GM12865 (cell line): ENCODE data around the gene RAP2A.

Experiments
- DNase-seq: peaks from one replicate; pipeline ENCODE4 v3.0.0; 2010; ENCODE audit warnings: low read depth
- H3K4me3 ChIP-seq: 2 replicates; pipeline ENCODE4 v1.5.1; 2011; ENCODE audit warnings: mild to moderate bottlenecking, low read depth, low read length, control low read depth
- CTCF ChIP-seq: IDR thresholded peaks from 2 replicates; pipeline ENCODE4 v1.5.1; 2011; ENCODE audit warnings: low read length, control low read depth, low read depth, inconsistent platforms; ENCODE audit not compliant: insufficient read depth; ENCODE audit errors: missing control alignments

Gene RAP2A

GRCh38 chr13:97446448-97446847 is 12.5 kb downstream of the RAP2A start:
- TF ChIP-seq CTCF: no peak
- H3K4me3 ChIP-seq: no peak overlapping the region
- no peak for DNase-seq

GRCh38 chr13:97448503-97449251 is 14.7 kb downstream of the RAP2A start:
- no peak for TF ChIP-seq CTCF

GRCh38 chr13:97454699-97455098 is 20.7 kb downstream of the RAP2A start:
- H3K4me3 ChIP-seq: no peak overlapping the region
- no peak for TF ChIP-seq CTCF
- DNase-seq: no peak

More at GRCh38 chr13:97448503-97449251, 14.7 kb downstream of the RAP2A start:
- no peak overlapping the region for H3K4me3 ChIP-seq
- no peak for DNase-seq

GRCh38 chr13:97456047-97456446 is 22.1 kb downstream of the RAP2A start:
- no peak overlapping the region for H3K4me3 ChIP-seq
- TF ChIP-seq CTCF: no peak
- no peak for DNase-seq

- peak; percentile 54 for DNase-seq
- no peak for TF ChIP-seq CTCF
Measured at GRCh38 chr13:97459215-97459777, 25.3 kb downstream of the RAP2A start.

GRCh38 chr13:97460004-97460775 is 26.2 kb downstream of the RAP2A start:
- no peak for TF ChIP-seq CTCF
- H3K4me3 ChIP-seq: peak overlapping the region; percentile 36
- peak; percentile 91 for DNase-seq

More at GRCh38 chr13:97459215-97459777, 25.3 kb downstream of the RAP2A start:
- peak overlapping the region; percentile 36 for H3K4me3 ChIP-seq
